Urinary bladder (tissue), 4 donors: Measurements from ENCODE around the gene TATDN2. TPM values are rescaled to one million over a fixed set of nuclear protein-coding genes. Genes with fewer than 3 reads are reported as not detected.

ENCODE experiments used
- DNase-seq: peaks from one replicate; pipeline ENCODE4 v3.0.0-alpha.2; 2015; ENCODE audit errors: extremely low spot score
- H3K27ac ChIP-seq: one replicate; pipeline ENCODE4 v1.5.1; 2013; ENCODE audit warnings: low read depth, mild to moderate bottlenecking, moderate library complexity
- H3K36me3 ChIP-seq: one replicate; pipeline ENCODE4 v1.6.1; 2013; ENCODE audit warnings: mild to moderate bottlenecking, moderate library complexity; ENCODE audit not compliant: insufficient read depth
- H3K4me1 ChIP-seq: one replicate; pipeline ENCODE4 v1.6.1; 2013; ENCODE audit warnings: mild to moderate bottlenecking, moderate library complexity; ENCODE audit not compliant: insufficient read depth
- H3K4me3 ChIP-seq: one replicate; pipeline ENCODE4 v1.5.1; 2013; ENCODE audit warnings: low read depth, low read length
- WGBS: extraction: QIAGEN DNeasy Blood & Tissue Kit; methylation state at CpG from one replicate; pipeline ENCODE4 v1.1.7; 2013; 5-methylcytosine and 5-hydroxymethylcytosine counted together
- polyA plus RNA-seq: library from polyadenylated mRNA; stranded (reverse); fragments of 200-250 nt; gene quantifications from one replicate; pipeline ENCODE4 v1.2.3, GENCODE V29; 2013
- total RNA-seq: library from RNA; depleted of rRNA; stranded (reverse); fragments of >200 nt; gene quantifications from one replicate; pipeline ENCODE4 v1.2.3, GENCODE V29; 2014
- donor health status: healthy with polysubstance abuse.
- donor health status: healthy.

TATDN2 gene
- total and polyA plus RNA-seq, 2 donors, result 11.3 to 21.7 TPM

- WGBS, result 65% methylated on average over 10 of the region's 10 CpGs
- Histone ChIP-seq H3K36me3 (no peaks in the 10 kb centered on the region), H3K4me3 (no peak overlapping the region), H3K4me1 (no peaks in the 10 kb centered on the region), H3K27ac (no peak overlapping the region)
- DNase-seq, result no peak
Observed at GRCh38 chr3:10226293-10226692, 22.0 kb upstream of the TATDN2 start.

DNA sequence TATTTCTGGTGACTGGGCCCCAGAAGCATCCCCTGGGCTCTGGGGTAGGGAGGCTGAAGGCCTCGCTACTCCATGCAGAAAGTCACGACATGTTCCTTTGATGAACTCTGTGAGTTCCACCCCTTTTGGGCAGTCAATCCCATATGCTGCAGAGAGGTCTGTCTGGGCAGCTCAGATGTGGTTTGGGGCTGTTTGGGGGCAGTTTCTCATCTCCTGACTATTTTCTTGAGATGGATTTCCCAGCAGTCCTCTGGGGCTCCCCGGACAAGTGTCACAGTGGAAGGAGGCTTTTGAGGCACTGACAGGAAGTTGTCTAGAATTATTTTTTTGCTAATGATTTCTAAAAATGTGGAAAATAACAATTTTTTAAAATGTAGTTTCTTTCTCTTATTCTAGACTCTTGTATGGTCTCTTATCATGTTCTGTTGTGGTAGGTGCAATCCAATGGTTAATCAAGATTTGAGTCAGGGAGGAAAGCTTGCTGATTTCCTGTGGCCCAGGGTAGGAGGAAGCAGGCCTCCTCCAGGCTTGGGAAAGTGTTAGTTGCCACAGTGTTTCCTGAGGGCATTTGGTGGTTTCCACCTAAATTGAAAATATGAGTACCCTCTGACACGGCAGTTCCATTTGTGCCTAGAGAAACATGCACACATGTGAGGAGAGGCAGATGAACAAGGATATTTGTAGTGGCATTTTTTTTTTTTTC is 19.9 kb upstream of the TATDN2 start:
- WGBS, result 85% methylated on average over 4 of the region's 4 CpGs
- Histone ChIP-seq H3K4me3 (no peak overlapping the region), H3K36me3 (no peaks in the 10 kb centered on the region), H3K27ac (no peak overlapping the region), H3K4me1 (no peaks in the 10 kb centered on the region)
- no peak for DNase-seq

GRCh38 chr3:10229576-10229975 is 18.7 kb upstream of the TATDN2 start:
- no peaks in the 10 kb centered on the region for H3K36me3 ChIP-seq
- H3K4me3 ChIP-seq, result no peak overlapping the region
- DNase-seq, result no peak
- H3K27ac ChIP-seq, result no peak overlapping the region
- no peaks in the 10 kb centered on the region for H3K4me1 ChIP-seq
- WGBS, result 90% methylated on average over 7 of the region's 7 CpGs

DNA sequence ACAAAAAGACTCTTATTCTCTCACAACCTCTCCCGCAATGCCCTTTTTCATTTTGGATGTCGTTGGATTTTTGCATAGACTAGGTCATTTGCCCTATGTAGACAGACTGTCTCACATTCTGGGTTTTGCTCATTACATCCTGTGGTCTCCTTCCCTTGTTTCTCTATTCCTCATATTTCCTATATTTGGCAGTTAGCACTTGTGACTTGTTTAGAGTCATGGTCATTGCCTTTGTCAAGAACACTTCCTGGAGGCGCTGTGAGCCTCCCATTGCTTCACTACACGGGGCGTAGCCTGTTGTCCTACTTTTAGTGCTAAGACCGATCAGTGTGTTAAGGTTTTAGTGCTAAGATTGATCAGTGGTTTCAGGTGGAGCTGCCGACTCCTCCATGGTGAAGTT is 16.1 kb upstream of the TATDN2 start:
- WGBS, result 84% methylated on average over 7 of the region's 7 CpGs
- H3K4me1 ChIP-seq, result no peaks in the 10 kb centered on the region
- no peaks in the 10 kb centered on the region for H3K36me3 ChIP-seq
- no peak overlapping the region for H3K4me3 ChIP-seq
- no peak for DNase-seq
- H3K27ac ChIP-seq, result no peak overlapping the region

- Histone ChIP-seq H3K4me1 (no peaks in the 10 kb centered on the region), H3K36me3 (peaks cover 3% of the 10 kb centered on the region), H3K4me3 (no peak overlapping the region), H3K27ac (no peak overlapping the region)
- no peak for DNase-seq
- WGBS, result 95% methylated on average over 13 of the region's 13 CpGs
Observed at GRCh38 chr3:10233988-10234387, 14.3 kb upstream of the TATDN2 start.

- no peak overlapping the region for H3K27ac ChIP-seq
- DNase-seq, result no peak
- no peaks in the 10 kb centered on the region for H3K4me1 ChIP-seq
- peaks cover 3% of the 10 kb centered on the region for H3K36me3 ChIP-seq
- no peak overlapping the region for H3K4me3 ChIP-seq
- 91% methylated on average over 36 of the region's 36 CpGs for WGBS
Observed at GRCh38 chr3:10234526-10235230, 13.6 kb upstream of the TATDN2 start.

GRCh38 chr3:10235551-10235950 is 12.7 kb upstream of the TATDN2 start:
- H3K4me1 ChIP-seq, result no peaks in the 10 kb centered on the region
- no peak for DNase-seq
- no peak overlapping the region for H3K27ac ChIP-seq
- no peak overlapping the region for H3K4me3 ChIP-seq
- WGBS, result 96% methylated on average over 6 of the region's 6 CpGs
- peaks cover 3% of the 10 kb centered on the region for H3K36me3 ChIP-seq

GRCh38 chr3:10238345-10239183 is 9.7 kb upstream of the TATDN2 start:
- DNase-seq, result no peak

GRCh38 chr3:10240799-10241198 is 7.5 kb upstream of the TATDN2 start:
- no peak for DNase-seq
- WGBS, result 89% methylated on average over 6 of the region's 6 CpGs
- Histone ChIP-seq H3K4me3 (no peak overlapping the region), H3K4me1 (no peaks in the 10 kb centered on the region), H3K36me3 (peaks cover 5% of the 10 kb centered on the region), H3K27ac (no peak overlapping the region)

More at GRCh38 chr3:10238345-10239183, 9.7 kb upstream of the TATDN2 start:
- WGBS, result 89% methylated on average over 15 of the region's 15 CpGs
- Histone ChIP-seq H3K36me3 (peaks cover 3% of the 10 kb centered on the region), H3K4me1 (no peaks in the 10 kb centered on the region), H3K4me3 (no peak overlapping the region), H3K27ac (no peak overlapping the region)

GRCh38 chr3:10242182-10243065 is 5.8 kb upstream of the TATDN2 start:
- 79% methylated on average over 7 of the region's 7 CpGs for WGBS
- no peak for DNase-seq

GRCh38 chr3:10244009-10244408 is 4.2 kb upstream of the TATDN2 start:
- Histone ChIP-seq H3K36me3 (peaks cover 2% of the 10 kb centered on the region), H3K27ac (no peak overlapping the region), H3K4me1 (no peaks in the 10 kb centered on the region), H3K4me3 (no peak overlapping the region)
- no peak for DNase-seq
- WGBS, result 95% methylated on average over 3 of the region's 3 CpGs

More at GRCh38 chr3:10242182-10243065, 5.8 kb upstream of the TATDN2 start:
- Histone ChIP-seq H3K4me1 (no peaks in the 10 kb centered on the region), H3K36me3 (peaks cover 5% of the 10 kb centered on the region), H3K4me3 (no peak overlapping the region), H3K27ac (no peak overlapping the region)

GRCh38 chr3:10245081-10245712 is 3.1 kb upstream of the TATDN2 start:
- H3K4me1 ChIP-seq, result no peaks in the 10 kb centered on the region
- H3K4me3 ChIP-seq, result no peak overlapping the region
- DNase-seq, result no peak
- 92% methylated on average over 6 of the region's 6 CpGs for WGBS
- H3K27ac ChIP-seq, result no peak overlapping the region
- H3K36me3 ChIP-seq, result peaks cover 2% of the 10 kb centered on the region
